ENCODE measurements around the gene PLEKHG5. TPM values are rescaled to one million over a fixed set of nuclear protein-coding genes. Genes with fewer than 3 reads are reported as not detected.
"Not testable (repeated sequence)": the region's sequence is repeated elsewhere in the genome, so short reads cannot be mapped to it uniquely, and the experiment has no call there.

PLEKHG5 gene
- total RNA-seq, 4 donors from 2014 or later: 2.6 to 23.7 (median 8.2) TPM

- no peak for DNase-seq
- no peaks in the 10 kb centered on the region for H3K9me3 ChIP-seq
- peaks cover 0 to 8% of the 10 kb centered on the region in 2 donors for H3K27me3 ChIP-seq
- H3K36me3 ChIP-seq: no peaks in the 10 kb centered on the region
- intact Hi-C loops (cut with DNase I; ENCODE audit: low total_unique reads): loop anchor here (5.0 kb wide), 1 partner anchor 188 kb away; no protein-coding TSS in a partner anchor
- no peaks in the 10 kb centered on the region for H3K4me1 ChIP-seq
- no peak overlapping the region for H3K4me3 ChIP-seq
- no peak overlapping the region for H3K27ac ChIP-seq
- TF ChIP-seq CTCF (IDR thresholded peaks at IDR 0.05) (no peak), POLR2A (IDR thresholded peaks at IDR 0.05) (no peak)
These were observed 55.9 kb downstream of the PLEKHG5 start for GRCh38 chr1:6435547-6435946.

- intact Hi-C loops (cut with DNase I; ENCODE audit: low total_unique reads): loop anchor here (5.0 kb wide), 1 partner anchor 188 kb away; no protein-coding TSS in a partner anchor
- Histone ChIP-seq H3K4me3 (no peak overlapping the region), H3K27me3 (peaks cover 0 to 6% of the 10 kb centered on the region in 2 donors), H3K36me3 (no peaks in the 10 kb centered on the region), H3K4me1 (no peaks in the 10 kb centered on the region), H3K27ac (no peak overlapping the region), H3K9me3 (no peaks in the 10 kb centered on the region)
- TF ChIP-seq POLR2A (IDR thresholded peaks at IDR 0.05): no peak
- no peak for TF ChIP-seq CTCF (IDR thresholded peaks at IDR 0.05)
- DNase-seq: no peak
These were observed 56.3 kb downstream of the PLEKHG5 start for GRCh38 chr1:6435129-6435528.

- DNase-seq: no peak
- Histone ChIP-seq H3K4me3 (no peak overlapping the region), H3K9me3 (no peaks in the 10 kb centered on the region), H3K27me3 (no peaks in the 10 kb centered on the region), H3K27ac (no peak overlapping the region), H3K4me1 (no peaks in the 10 kb centered on the region), H3K36me3 (no peaks in the 10 kb centered on the region)
- intact Hi-C loops (cut with DNase I; ENCODE audit: low total_unique reads): no loop called here
- TF ChIP-seq CTCF (IDR thresholded peaks at IDR 0.05) (no peak), POLR2A (IDR thresholded peaks at IDR 0.05) (no peak)
These were observed 57.3 kb downstream of the PLEKHG5 start for GRCh38 chr1:6434186-6434585.

- H3K4me1 ChIP-seq; H3K36me3 ChIP-seq; intact Hi-C loops (cut with DNase I; ENCODE audit: low total_unique reads); DNase-seq; H3K9me3 ChIP-seq; H3K4me3 ChIP-seq; H3K27ac ChIP-seq: not testable (repeated sequence)
- H3K27me3 ChIP-seq: peaks cover 0 to 11% of the 10 kb centered on the region in 2 donors
These were observed 59.6 kb downstream of the PLEKHG5 start for GRCh38 chr1:6431645-6432579.

- H3K27ac ChIP-seq; intact Hi-C loops (cut with DNase I; ENCODE audit: low total_unique reads); H3K4me1 ChIP-seq; H3K9me3 ChIP-seq; H3K4me3 ChIP-seq; DNase-seq; H3K36me3 ChIP-seq: not testable (repeated sequence)
- H3K27me3 ChIP-seq: peaks cover 11 to 29% of the 10 kb centered on the region in 2 donors
These were observed 61.6 kb downstream of the PLEKHG5 start for GRCh38 chr1:6429660-6430411.

- intact Hi-C loops (cut with DNase I; ENCODE audit: low total_unique reads); H3K4me3 ChIP-seq; H3K27ac ChIP-seq; H3K9me3 ChIP-seq; H3K4me1 ChIP-seq; DNase-seq; H3K36me3 ChIP-seq: not testable (repeated sequence)
- peaks cover 16 to 36% of the 10 kb centered on the region in 2 donors for H3K27me3 ChIP-seq
These were observed 63.0 kb downstream of the PLEKHG5 start for GRCh38 chr1:6428453-6428852.

Data from uterus (tissue), 4 donors.